HFFc6 (cell line): ENCODE measurements around the gene RPAP3. TPM values are rescaled to one million over a fixed set of nuclear protein-coding genes. Genes with fewer than 3 reads are reported as not detected.

ENCODE experiments used
- DNase-seq: peaks from one replicate; pipeline ENCODE4 v3.0.0-alpha.2; 2018
- H3K27ac Mint-ChIP-seq: 2 replicates; pipeline ENCODE4 v1.8.0; 2020; ENCODE audit warnings: mild to moderate bottlenecking, mixed read lengths
- H3K27me3 Mint-ChIP-seq: 2 replicates; pipeline ENCODE4 v1.8.0; 2021; ENCODE audit warnings: mild to moderate bottlenecking, moderate library complexity, mixed read lengths; ENCODE audit not compliant: insufficient read depth
- H3K36me3 Mint-ChIP-seq: 2 replicates; pipeline ENCODE4 v1.8.0; 2021; ENCODE audit warnings: low read depth, mixed read lengths
- H3K4me1 Mint-ChIP-seq: 2 replicates; pipeline ENCODE4 v1.8.0; 2020; ENCODE audit warnings: low read depth, mixed read lengths
- H3K4me3 Mint-ChIP-seq: 2 replicates; pipeline ENCODE4 v1.8.0; 2020; ENCODE audit warnings: mild to moderate bottlenecking, moderate library complexity, mixed read lengths
- H3K9me3 Mint-ChIP-seq: 2 replicates; pipeline ENCODE4 v1.8.0; 2020; ENCODE audit warnings: mild to moderate bottlenecking, mixed read lengths
- CTCF ChIP-seq: fragments of 200-600 bp; sonication (generic); IDR thresholded peaks from 2 replicates; pipeline ENCODE4 v1.5.0; 2021; ENCODE audit warnings: antibody characterized with exemption, mild to moderate bottlenecking
- total RNA-seq, 6 experiments: library from RNA; stranded (reverse); fragmentation: NEBNext Ultra II Directional; extraction: Animal tissue kit (Norgen Biotek cat#: 25700); gene quantifications; 2 replicates in 1 of 6; 3 replicates in 5 of 6; pipeline ENCODE4 v1.2.3, GENCODE V29; 2021

RPAP3 gene
- total RNA-seq, 6 experiments from 2014 or later = 26.3 to 43.4 (median 39.0) TPM

GRCh38 chr12:47725091-47725772 lies 19.4 kb upstream of the RPAP3 start, which contains the start of gene ENDOU:
ENDOU (minus strand) TSS chr12:47725490; CDS start chr12:47725413, 77 bp downstream.
- DNase-seq = no peak
- Mint-ChIP-seq H3K4me1 (peaks cover 58% of the 10 kb centered on the region), H3K36me3 (no peaks in the 10 kb centered on the region), H3K27me3 (peaks cover 3% of the 10 kb centered on the region), H3K9me3 (no peaks in the 10 kb centered on the region), H3K27ac (peak within 1 kb of the TSS; percentile 85), H3K4me3 (no peak within 1 kb of the TSS; the same call in 1 of the 2 replicates)
- TF ChIP-seq CTCF = no peak

- no peak for TF ChIP-seq CTCF
- H3K9me3 Mint-ChIP-seq = no peaks in the 10 kb centered on the region
- DNase-seq = no peak
- peaks cover 3% of the 10 kb centered on the region for H3K27me3 Mint-ChIP-seq
- no peaks in the 10 kb centered on the region for H3K36me3 Mint-ChIP-seq
- no peak overlapping the region for H3K4me3 Mint-ChIP-seq
- H3K27ac Mint-ChIP-seq = no peak overlapping the region
- peaks cover 39% of the 10 kb centered on the region for H3K4me1 Mint-ChIP-seq
Observed at GRCh38 chr12:47722941-47723631, 17.3 kb upstream of the RPAP3 start.

GRCh38 chr12:47722136-47722834 lies 16.5 kb upstream of the RPAP3 start:
- DNase-seq = no peak
- Mint-ChIP-seq H3K27me3 (peaks cover 3% of the 10 kb centered on the region), H3K9me3 (no peaks in the 10 kb centered on the region), H3K27ac (no peak overlapping the region), H3K4me1 (peaks cover 39% of the 10 kb centered on the region), H3K4me3 (no peak overlapping the region), H3K36me3 (no peaks in the 10 kb centered on the region)
- TF ChIP-seq CTCF = no peak

- TF ChIP-seq CTCF = no peak
- H3K4me3 Mint-ChIP-seq = no peak overlapping the region
- peaks cover 33% of the 10 kb centered on the region for H3K4me1 Mint-ChIP-seq
- no peaks in the 10 kb centered on the region for H3K36me3 Mint-ChIP-seq
- H3K9me3 Mint-ChIP-seq = no peaks in the 10 kb centered on the region
- peaks cover 3% of the 10 kb centered on the region for H3K27me3 Mint-ChIP-seq
- H3K27ac Mint-ChIP-seq = no peak overlapping the region
- DNase-seq = no peak
Observed at GRCh38 chr12:47721431-47721973, 15.7 kb upstream of the RPAP3 start.

GRCh38 chr12:47718531-47718930 lies 12.7 kb upstream of the RPAP3 start:
- H3K9me3 Mint-ChIP-seq = no peaks in the 10 kb centered on the region
- no peak for TF ChIP-seq CTCF
- no peak overlapping the region for H3K4me3 Mint-ChIP-seq
- H3K27ac Mint-ChIP-seq = peak overlapping the region; percentile 90
- H3K36me3 Mint-ChIP-seq = no peaks in the 10 kb centered on the region
- H3K27me3 Mint-ChIP-seq = peaks cover 1% of the 10 kb centered on the region; the same call in 1 of the 2 replicates
- no peak for DNase-seq
- peaks cover 24% of the 10 kb centered on the region for H3K4me1 Mint-ChIP-seq
